OCI-LY3 (cell line): ENCODE measurements around the gene NR1D2.

Experiments used
- EZH2phosphoT487 ChIP-seq: fragments of 200-600 bp; shearing (Covaris generic); IDR thresholded peaks from 2 replicates; pipeline ENCODE4 v1.6.1; 2018; ENCODE audit warnings: antibody characterized with exemption, mixed run types, low read depth
- TF ChIP-seq, protein P1 (sequence below): fragments of 200-600, 300-600 bp; sonication (generic); IDR thresholded peaks from 2 replicates; pipeline ENCODE4 v1.5.1; 2014; ENCODE audit warnings: antibody characterized with exemption, low read length, low read depth

DNA sequence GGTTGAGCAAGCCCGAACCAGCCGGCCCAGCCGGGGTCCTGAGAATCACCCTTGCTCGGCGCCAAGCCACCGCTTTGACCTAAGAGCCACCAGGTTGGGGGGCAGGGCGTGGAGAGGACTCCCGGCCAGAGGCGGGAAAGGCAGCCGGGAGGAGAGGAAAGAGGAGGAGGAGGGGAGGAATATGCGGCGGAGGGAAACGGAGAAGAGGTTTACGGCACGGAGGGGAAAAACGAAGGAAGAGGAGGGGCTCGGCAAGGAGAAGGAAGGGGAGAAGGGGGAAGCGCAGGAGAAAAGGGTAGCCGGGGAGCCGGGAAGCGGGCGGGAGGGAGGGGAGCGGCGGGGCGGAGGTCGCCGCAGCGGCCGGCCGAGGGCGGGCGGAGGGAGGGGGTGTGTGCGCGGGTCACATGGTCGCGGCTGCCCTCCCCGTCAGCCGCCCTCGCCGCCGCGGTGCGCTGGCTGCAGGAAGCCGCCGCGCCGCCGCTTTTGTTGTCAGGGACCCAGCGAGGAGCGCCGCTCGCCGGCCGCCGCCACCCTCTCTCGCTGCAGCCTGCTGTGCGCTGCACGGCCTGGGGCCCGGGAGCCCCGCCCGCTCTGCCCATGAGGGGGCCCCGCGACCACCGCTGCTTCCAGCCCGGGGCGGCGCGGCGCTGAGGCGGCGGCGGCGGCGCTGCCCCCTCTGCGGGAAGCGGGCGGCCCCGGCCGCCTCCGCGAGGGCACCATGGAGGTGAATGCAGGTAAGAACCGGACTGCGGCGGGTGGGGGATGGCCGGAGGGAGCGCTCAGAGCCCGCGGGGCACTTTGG is at the start of gene NR1D2:
- TF ChIP-seq, protein P1, sequence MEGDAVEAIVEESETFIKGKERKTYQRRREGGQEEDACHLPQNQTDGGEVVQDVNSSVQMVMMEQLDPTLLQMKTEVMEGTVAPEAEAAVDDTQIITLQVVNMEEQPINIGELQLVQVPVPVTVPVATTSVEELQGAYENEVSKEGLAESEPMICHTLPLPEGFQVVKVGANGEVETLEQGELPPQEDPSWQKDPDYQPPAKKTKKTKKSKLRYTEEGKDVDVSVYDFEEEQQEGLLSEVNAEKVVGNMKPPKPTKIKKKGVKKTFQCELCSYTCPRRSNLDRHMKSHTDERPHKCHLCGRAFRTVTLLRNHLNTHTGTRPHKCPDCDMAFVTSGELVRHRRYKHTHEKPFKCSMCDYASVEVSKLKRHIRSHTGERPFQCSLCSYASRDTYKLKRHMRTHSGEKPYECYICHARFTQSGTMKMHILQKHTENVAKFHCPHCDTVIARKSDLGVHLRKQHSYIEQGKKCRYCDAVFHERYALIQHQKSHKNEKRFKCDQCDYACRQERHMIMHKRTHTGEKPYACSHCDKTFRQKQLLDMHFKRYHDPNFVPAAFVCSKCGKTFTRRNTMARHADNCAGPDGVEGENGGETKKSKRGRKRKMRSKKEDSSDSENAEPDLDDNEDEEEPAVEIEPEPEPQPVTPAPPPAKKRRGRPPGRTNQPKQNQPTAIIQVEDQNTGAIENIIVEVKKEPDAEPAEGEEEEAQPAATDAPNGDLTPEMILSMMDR: no peak
- TF ChIP-seq EZH2phosphoT487: no peak
